MCF 10A (cell line): ENCODE measurements around the gene FAM240A. TPM values are rescaled to one million over a fixed set of nuclear protein-coding genes. Genes with fewer than 3 reads are reported as not detected.

Source experiments
- BruUV-seq: library from RNA; stranded (reverse); fragments of 400-500 nt; replicated peaks from 2 replicates; lab custom pipeline; 2021; lab: Mats Ljungman, UMichigan
- CTCF ChIA-PET: fragments of 300-600 bp; sonication (Branson Sonifier 250); formaldehyde crosslinking; extraction: SDS; loops from one replicate; lab custom pipeline; 2021; ENCODE audit warnings: antibody characterized with exemption, inconsistent platforms; lab: Yijun Ruan, JAX
- POLR2A ChIA-PET: fragments of 300-600, 350-650 bp; sonication (Branson Sonifier 250); formaldehyde crosslinking; extraction: SDS; loops from one replicate; lab custom pipeline; 2020; ENCODE audit warnings: antibody characterized with exemption, inconsistent platforms; lab: Yijun Ruan, JAX
- DNase-seq: peaks from one replicate; pipeline ENCODE4 v3.0.0-alpha.2; 2018; ENCODE audit not compliant: unreplicated experiment
- H3K27ac Mint-ChIP-seq: one replicate; pipeline ENCODE4 v1.8.0; 2022; ENCODE audit warnings: mild to moderate bottlenecking, low read depth, mixed read lengths; ENCODE audit not compliant: unreplicated experiment
- H3K27me3 Mint-ChIP-seq: one replicate; pipeline ENCODE4 v1.8.0; 2022; ENCODE audit warnings: mixed read lengths; ENCODE audit not compliant: insufficient read depth, unreplicated experiment
- H3K36me3 Mint-ChIP-seq: one replicate; pipeline ENCODE4 v1.8.0; 2022; ENCODE audit warnings: mild to moderate bottlenecking, moderate library complexity, mixed read lengths; ENCODE audit not compliant: insufficient read depth, unreplicated experiment
- H3K4me1 Mint-ChIP-seq: one replicate; pipeline ENCODE4 v1.8.0; 2022; ENCODE audit warnings: mixed read lengths; ENCODE audit not compliant: insufficient read depth, unreplicated experiment
- H3K4me3 Mint-ChIP-seq: one replicate; pipeline ENCODE4 v1.8.0; 2022; ENCODE audit warnings: mild to moderate bottlenecking, moderate library complexity, mixed read lengths; ENCODE audit not compliant: unreplicated experiment
- H3K9me3 Mint-ChIP-seq: one replicate; pipeline ENCODE4 v1.8.0; 2022; ENCODE audit warnings: mixed read lengths; ENCODE audit not compliant: unreplicated experiment
- intact Hi-C: fragments of 100-400 bp; cut with micrococcal nuclease; formaldehyde crosslinking; loops from 2 replicates; pipeline ENCODE4 v1.14.1; 2022
- total RNA-seq: library from RNA; stranded (reverse); gene quantifications from 2 replicates; pipeline ENCODE4 v1.2.3, GENCODE V29; 2022
- TF ChIP-seq, protein P1 (sequence below): fragments of 200-600 bp; IDR thresholded peaks from one replicate; pipeline ENCODE4 v1.8.0; 2022; ENCODE audit warnings: antibody characterized with exemption, mild to moderate bottlenecking; ENCODE audit not compliant: unreplicated experiment

Gene FAM240A
- total RNA-seq, 1 experiment from 2014 or later, result not detected

DNA sequence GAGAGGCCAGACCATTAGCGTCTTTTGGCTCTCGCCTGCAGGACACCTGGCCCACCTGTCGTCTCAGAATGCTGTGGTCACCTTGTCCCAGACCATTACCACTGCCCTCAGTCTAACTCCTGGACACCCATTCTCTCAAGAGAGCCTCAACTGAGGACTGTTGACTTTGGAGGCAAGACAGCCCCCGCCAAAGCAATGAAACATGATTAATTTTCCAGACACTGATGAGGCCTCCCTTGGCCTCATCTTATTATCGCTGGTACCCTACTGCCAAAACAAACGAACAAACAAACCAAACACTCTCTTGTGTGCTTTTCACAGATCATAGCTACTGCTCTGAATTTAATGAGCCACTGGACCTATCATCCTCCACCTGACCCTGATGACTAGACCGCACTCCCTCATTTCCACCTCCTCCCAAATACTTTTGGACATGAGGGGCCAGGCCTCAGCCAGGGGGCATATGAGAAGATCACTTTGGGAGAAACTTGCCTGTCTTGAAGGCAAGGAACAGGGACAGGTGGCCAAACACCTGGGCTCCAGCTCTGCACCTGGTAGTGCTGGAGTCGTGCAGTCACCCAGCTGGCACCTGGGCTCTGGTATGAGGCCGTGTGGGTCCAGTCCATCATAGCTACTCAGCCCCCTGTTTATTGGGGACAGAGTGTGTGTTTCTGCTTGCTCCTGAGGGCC lies 53.6 kb downstream of the FAM240A start:
- Mint-ChIP-seq H3K4me3 (no peak overlapping the region), H3K27me3 (no peaks in the 10 kb centered on the region), H3K9me3 (no peaks in the 10 kb centered on the region), H3K4me1 (peaks cover 25% of the 10 kb centered on the region), H3K36me3 (peaks cover 10% of the 10 kb centered on the region), H3K27ac (no peak overlapping the region)
- no peak for DNase-seq
- CTCF ChIA-PET, result interaction anchor here (0.6 to 1.2 kb wide), 5 partner anchors 28 to 470 kb away, joined by 3 to 4 read pairs (median 3); no protein-coding TSS in a partner anchor
- POLR2A ChIA-PET, result interaction anchor here (0.8 to 3.2 kb wide), 7 partner anchors 8 to 177 kb away, joined by 3 to 13 read pairs (median 5); no protein-coding TSS in a partner anchor
- BruUV-seq, result no TSS peak
- TF ChIP-seq, protein P1, sequence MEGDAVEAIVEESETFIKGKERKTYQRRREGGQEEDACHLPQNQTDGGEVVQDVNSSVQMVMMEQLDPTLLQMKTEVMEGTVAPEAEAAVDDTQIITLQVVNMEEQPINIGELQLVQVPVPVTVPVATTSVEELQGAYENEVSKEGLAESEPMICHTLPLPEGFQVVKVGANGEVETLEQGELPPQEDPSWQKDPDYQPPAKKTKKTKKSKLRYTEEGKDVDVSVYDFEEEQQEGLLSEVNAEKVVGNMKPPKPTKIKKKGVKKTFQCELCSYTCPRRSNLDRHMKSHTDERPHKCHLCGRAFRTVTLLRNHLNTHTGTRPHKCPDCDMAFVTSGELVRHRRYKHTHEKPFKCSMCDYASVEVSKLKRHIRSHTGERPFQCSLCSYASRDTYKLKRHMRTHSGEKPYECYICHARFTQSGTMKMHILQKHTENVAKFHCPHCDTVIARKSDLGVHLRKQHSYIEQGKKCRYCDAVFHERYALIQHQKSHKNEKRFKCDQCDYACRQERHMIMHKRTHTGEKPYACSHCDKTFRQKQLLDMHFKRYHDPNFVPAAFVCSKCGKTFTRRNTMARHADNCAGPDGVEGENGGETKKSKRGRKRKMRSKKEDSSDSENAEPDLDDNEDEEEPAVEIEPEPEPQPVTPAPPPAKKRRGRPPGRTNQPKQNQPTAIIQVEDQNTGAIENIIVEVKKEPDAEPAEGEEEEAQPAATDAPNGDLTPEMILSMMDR, result no peak
- intact Hi-C loops, result no loop called here

DNA sequence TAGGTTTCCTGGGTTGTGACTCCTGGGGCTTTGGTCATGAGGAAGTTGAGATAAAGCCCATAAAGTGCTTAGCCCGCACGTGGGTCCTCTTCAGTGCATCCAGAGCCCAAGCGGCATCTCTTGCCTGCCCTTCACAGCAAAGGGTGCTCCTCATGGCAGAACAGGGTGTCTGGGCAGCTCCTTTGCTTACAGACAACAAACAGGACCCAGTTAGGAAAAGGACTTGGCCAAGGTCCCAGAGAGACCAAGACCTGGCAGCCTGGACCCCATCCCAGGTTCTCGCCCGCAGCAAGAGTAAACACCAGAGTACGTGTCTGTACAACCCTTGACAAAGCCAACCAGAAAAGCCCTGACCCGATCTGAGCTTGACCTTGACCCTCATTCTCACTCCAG lies 54.1 kb downstream of the FAM240A start:
- intact Hi-C loops, result no loop called here
- no peak overlapping the region for H3K27ac Mint-ChIP-seq
- BruUV-seq, result no TSS peak
- POLR2A ChIA-PET, result interaction anchor here (0.8 to 3.2 kb wide), 6 partner anchors 8 to 178 kb away, joined by 3 to 13 read pairs (median 5); no protein-coding TSS in a partner anchor
- peaks cover 19% of the 10 kb centered on the region for H3K4me1 Mint-ChIP-seq
- no peak for DNase-seq
- TF ChIP-seq, protein P1, result no peak
- CTCF ChIA-PET, result interaction anchor here (0.6 to 1.2 kb wide), 4 partner anchors 29 to 332 kb away, joined by 3 to 4 read pairs (median 3); no protein-coding TSS in a partner anchor
- H3K36me3 Mint-ChIP-seq, result peaks cover 10% of the 10 kb centered on the region
- no peaks in the 10 kb centered on the region for H3K9me3 Mint-ChIP-seq
- no peaks in the 10 kb centered on the region for H3K27me3 Mint-ChIP-seq
- no peak overlapping the region for H3K4me3 Mint-ChIP-seq

DNA sequence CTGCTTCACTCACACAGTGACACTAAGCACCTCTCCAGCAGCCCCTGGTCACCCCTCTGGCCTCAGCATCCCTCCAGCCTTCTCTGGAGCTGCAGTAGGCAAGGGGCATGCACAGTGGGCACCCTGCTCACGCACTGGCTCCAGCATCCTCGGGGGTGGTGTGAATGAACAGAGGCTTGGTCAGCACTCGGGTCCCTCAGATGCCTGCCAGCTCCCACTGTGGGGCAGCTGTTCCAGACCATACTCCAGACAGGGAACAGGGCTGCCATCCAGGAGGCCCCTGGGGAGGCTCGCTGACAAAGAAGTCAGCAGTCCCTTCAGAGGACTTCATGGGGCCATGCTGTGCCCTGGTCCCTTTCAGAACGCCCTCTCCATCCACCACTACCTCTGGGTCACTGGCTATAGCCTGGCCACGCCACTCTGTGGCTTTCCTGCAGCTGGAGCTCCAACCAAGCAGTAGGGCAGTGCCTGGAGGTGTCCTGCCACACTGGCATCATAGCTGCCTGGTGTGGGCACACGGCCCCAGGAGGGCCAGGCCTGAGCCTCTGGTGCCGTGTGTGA lies 54.8 kb downstream of the FAM240A start:
- intact Hi-C loops, result no loop called here
- CTCF ChIA-PET, result interaction anchor here (0.6 to 1.2 kb wide), 3 partner anchors 96 to 273 kb away, joined by 3 to 4 read pairs (median 3); no protein-coding TSS in a partner anchor
- no peak for DNase-seq
- H3K36me3 Mint-ChIP-seq, result peaks cover 14% of the 10 kb centered on the region
- no TSS peak for BruUV-seq
- H3K9me3 Mint-ChIP-seq, result no peaks in the 10 kb centered on the region
- TF ChIP-seq, protein P1, result no peak
- peaks cover 15% of the 10 kb centered on the region for H3K4me1 Mint-ChIP-seq
- no peaks in the 10 kb centered on the region for H3K27me3 Mint-ChIP-seq
- no peak overlapping the region for H3K4me3 Mint-ChIP-seq
- POLR2A ChIA-PET, result interaction anchor here (0.9 to 3.2 kb wide), 4 partner anchors 11 to 25 kb away, joined by 5 to 13 read pairs (median 6); no protein-coding TSS in a partner anchor
- H3K27ac Mint-ChIP-seq, result no peak overlapping the region

DNA sequence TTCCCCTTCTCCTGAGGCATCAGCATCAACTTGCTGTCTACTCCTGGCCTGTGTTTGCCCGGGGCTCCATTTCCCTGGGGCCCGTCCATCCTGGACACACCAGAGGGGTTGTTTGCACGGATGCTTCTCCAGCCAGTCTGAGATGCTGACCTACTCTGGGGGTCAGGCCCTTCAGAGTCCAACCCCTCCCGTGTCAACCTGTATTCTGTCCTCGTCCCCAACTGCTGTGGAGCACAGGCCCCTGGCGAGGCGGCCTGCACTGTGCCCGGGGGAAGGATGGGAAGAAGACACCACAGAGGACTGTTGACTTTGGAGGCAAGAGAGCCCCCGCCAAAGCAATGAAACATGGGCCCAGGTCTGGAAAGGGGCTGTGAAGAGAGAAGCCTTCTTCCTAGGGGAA lies 55.3 kb downstream of the FAM240A start:
- intact Hi-C loops, result no loop called here
- no peak for DNase-seq
- no TSS peak for BruUV-seq
- Mint-ChIP-seq H3K4me1 (peaks cover 11% of the 10 kb centered on the region), H3K36me3 (peaks cover 16% of the 10 kb centered on the region), H3K27me3 (no peaks in the 10 kb centered on the region), H3K27ac (no peak overlapping the region), H3K9me3 (no peaks in the 10 kb centered on the region), H3K4me3 (no peak overlapping the region)
- TF ChIP-seq, protein P1, result no peak
- CTCF ChIA-PET, result interaction anchor here (0.6 kb wide), 1 partner anchor 272 kb away, joined by 3 read pairs; no protein-coding TSS in a partner anchor
- POLR2A ChIA-PET, result interaction anchor here (0.9 to 2.8 kb wide), 2 partner anchors 11 to 24 kb away, joined by 5 to 13 read pairs; no protein-coding TSS in a partner anchor
